Measurements from ENCODE around the gene CENPF.

GRCh38 chr1:214635506-214635905 is 32.5 kb downstream of the CENPF start:
- TF ChIP-seq EGR1 (IDR thresholded peaks at IDR 0.05) (no peak), NFIC (IDR thresholded peaks at IDR 0.05) (no peak), CREB1 (IDR thresholded peaks at IDR 0.05; ENCODE audit: low read depth) (no peak), MAX (IDR thresholded peaks at IDR 0.05) (no peak), REST (IDR thresholded peaks at IDR 0.05; ENCODE audit: low read depth) (no peak), FOXM1 (IDR thresholded peaks at IDR 0.05; ENCODE audit: borderline replicate concordance, low read depth) (no peak), CEBPB (IDR thresholded peaks at IDR 0.05) (no peak), YY1 (IDR thresholded peaks at IDR 0.05; ENCODE audit: low read depth) (no peak), EP300 (IDR thresholded peaks at IDR 0.05; ENCODE audit: borderline replicate concordance) (no peak), RAD21 (IDR thresholded peaks at IDR 0.05; ENCODE audit: low read depth) (no peak), TAF1 (IDR thresholded peaks at IDR 0.05; ENCODE audit: low read depth) (no peak)
- TF ChIP-seq, protein P1, sequence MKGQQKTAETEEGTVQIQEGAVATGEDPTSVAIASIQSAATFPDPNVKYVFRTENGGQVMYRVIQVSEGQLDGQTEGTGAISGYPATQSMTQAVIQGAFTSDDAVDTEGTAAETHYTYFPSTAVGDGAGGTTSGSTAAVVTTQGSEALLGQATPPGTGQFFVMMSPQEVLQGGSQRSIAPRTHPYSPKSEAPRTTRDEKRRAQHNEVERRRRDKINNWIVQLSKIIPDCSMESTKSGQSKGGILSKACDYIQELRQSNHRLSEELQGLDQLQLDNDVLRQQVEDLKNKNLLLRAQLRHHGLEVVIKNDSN (IDR thresholded peaks at IDR 0.05), result no peak

All from Ishikawa (cell line).